Measurements from ENCODE around the gene MAPK1.
"Not testable (repeated sequence)": the region's sequence is repeated elsewhere in the genome, so short reads cannot be mapped to it uniquely, and the experiment has no call there.

The MAPK1 gene

GRCh38 chr22:21728270-21728669, 139.2 kb downstream of the MAPK1 start:
- no peak for FAIRE-seq

DNA sequence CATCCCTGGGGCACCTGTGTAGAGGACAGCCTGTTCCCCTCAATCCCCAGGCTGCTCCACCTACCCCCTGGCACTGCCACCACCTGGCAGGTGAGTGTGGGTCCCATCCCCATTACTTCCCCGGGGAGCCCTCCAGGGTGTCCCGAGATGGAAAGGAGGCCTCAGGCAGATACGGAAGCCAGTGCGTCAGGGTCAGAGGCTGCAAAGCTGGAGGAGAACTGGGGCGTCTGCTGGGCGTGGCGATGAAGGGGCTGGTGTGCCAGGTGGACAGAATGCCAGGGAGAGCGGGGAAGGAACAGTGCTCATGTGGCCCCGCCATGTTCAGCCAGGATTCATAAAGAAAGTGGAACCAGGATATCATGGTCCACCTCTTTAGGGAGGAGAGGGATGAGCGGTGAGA, 139.7 kb downstream of the MAPK1 start:
- no peak for DNase-seq (ENCODE audit: low spot score)
- FAIRE-seq, result no peak

More at GRCh38 chr22:21728270-21728669, 139.2 kb downstream of the MAPK1 start:
- no peak for DNase-seq (ENCODE audit: low spot score)

DNA sequence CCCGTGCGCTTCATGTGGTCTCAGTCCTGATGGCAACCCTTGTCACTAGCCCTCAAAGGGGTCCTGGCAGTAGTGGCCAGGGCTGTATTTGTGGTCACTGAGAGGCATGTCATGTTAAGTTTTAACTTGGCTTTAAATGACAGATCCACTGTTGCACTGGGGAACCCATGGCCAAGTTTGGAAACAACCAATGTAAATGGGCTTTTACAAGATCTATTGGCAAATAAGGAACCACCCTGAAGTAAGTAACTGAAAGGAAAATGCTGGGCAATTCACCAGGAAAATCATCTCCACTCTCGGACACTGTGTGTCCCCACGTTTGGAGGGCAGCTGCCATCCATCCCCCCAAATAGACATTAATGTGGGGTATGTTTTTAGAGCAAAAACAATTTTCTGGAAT, 140.3 kb downstream of the MAPK1 start:
- no peak for FAIRE-seq
- no peak for DNase-seq (ENCODE audit: low spot score)

- FAIRE-seq (no peak), DNase-seq (ENCODE audit: low spot score) (no peak)
Observed at GRCh38 chr22:21726650-21727049, 140.8 kb downstream of the MAPK1 start.

- FAIRE-seq (no peak), DNase-seq (ENCODE audit: low spot score) (no peak)
Observed at GRCh38 chr22:21725956-21726649, 141.3 kb downstream of the MAPK1 start.

GRCh38 chr22:21724496-21724895, 142.9 kb downstream of the MAPK1 start:
- not testable (repeated sequence) for FAIRE-seq; DNase-seq (ENCODE audit: low spot score)

DNA sequence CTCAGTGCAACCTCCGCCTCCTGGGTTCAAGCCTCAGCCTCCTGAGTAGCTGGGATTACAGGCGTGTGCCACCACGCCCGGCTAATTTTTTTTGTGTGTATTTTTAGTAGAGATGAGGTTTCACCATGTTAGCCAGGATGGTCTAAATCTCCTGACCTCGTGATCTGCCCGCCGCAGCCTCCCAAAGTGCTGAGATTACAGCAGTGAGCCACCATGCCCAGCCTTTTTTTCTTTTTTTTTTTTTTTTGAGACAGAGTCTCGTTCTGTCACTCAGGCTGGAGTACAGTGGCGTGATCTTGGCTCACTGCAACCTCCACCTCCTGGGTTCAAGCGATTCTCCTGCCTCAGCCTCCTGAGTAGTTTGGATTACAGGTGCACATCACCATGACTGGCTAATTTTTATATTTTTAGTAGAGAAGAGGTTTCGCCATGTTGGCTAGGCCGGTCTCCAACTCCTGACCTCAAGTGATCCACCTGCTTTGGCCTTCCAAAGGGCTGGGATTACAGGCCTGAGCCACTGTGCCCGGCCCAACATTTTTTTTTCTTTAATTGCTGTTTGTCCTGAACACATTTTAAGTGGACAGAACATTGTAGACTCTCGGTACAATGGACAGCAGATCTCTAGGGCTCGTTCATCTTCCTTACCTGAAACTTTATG, 146.1 kb downstream of the MAPK1 start:
- not testable (repeated sequence) for FAIRE-seq; DNase-seq (ENCODE audit: low spot score)

GRCh38 chr22:21720191-21720859, 147.1 kb downstream of the MAPK1 start:
- not testable (repeated sequence) for FAIRE-seq

GRCh38 chr22:21719024-21719423, 148.4 kb downstream of the MAPK1 start:
- no peak for FAIRE-seq
- DNase-seq (ENCODE audit: low spot score), result no peak

More at GRCh38 chr22:21720191-21720859, 147.1 kb downstream of the MAPK1 start:
- DNase-seq (ENCODE audit: low spot score), result not testable (repeated sequence)

GRCh38 chr22:21718499-21718898, 148.9 kb downstream of the MAPK1 start:
- no peak for DNase-seq (ENCODE audit: low spot score)
- no peak for FAIRE-seq

DNA sequence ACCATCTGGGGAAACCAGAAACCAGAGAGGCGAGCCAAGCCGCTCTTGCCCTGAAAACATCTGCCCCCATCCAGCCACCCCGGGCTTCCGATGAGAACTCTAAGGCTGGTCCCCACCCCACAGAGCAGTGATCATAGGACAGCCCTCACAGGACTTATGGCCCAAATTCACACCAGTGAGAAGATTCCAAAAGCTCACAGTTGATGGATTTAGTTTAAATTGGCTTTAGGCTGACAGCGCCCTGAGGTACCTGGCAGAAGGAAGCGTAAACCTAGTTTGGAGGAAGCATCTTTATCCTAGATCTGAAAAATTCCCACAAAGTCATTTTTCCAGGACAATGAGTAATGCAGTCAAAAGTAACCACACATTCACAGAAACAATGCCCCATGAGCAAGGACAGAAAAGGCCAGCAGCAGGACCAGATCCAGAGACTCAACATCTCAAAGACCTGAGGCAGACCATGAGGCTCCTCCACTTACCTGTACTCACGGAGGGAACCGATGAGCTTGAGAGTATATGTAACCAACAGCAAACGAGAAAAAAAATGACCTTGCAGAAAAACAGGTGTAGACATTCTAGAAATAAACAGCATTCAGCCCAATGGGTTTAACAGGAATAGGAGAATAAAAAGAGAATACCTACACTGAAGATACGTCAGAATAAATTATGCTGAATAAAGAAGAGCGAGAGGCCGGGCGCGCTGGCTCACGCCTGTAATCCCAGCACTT, 150.9 kb downstream of the MAPK1 start:
- not testable (repeated sequence) for DNase-seq (ENCODE audit: low spot score); FAIRE-seq

GRCh38 chr22:21714786-21715185, 152.7 kb downstream of the MAPK1 start:
- no peak for FAIRE-seq
- DNase-seq (ENCODE audit: low spot score), result no peak

GRCh38 chr22:21714059-21714770, 153.2 kb downstream of the MAPK1 start:
- FAIRE-seq, result no peak
- DNase-seq (ENCODE audit: low spot score), result no peak

GRCh38 chr22:21713428-21714058, 153.9 kb downstream of the MAPK1 start:
- FAIRE-seq, result no peak

GRCh38 chr22:21712751-21713427, 154.6 kb downstream of the MAPK1 start:
- FAIRE-seq (no peak), DNase-seq (ENCODE audit: low spot score) (peak; percentile 54)

More at GRCh38 chr22:21713428-21714058, 153.9 kb downstream of the MAPK1 start:
- DNase-seq (ENCODE audit: low spot score), result no peak

DNA sequence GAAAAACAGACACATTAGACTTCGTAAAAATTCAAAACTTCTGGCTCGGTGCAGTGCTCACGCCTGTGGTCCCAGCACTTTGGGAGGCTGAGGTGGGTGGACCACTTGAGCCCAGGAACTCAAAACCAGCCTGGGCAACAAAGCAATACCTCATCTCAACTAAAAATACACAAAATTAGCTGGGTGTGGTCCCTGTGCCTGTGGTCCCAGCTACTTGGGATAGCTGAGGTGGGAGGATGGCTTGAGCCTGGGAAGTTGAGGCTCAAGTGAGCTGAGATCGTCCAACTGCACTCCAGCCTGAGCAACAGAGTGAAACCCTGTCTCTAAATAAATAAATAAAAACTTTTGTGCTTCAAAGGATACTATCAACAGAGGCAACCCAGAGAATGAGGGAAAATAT, 155.6 kb downstream of the MAPK1 start:
- DNase-seq (ENCODE audit: low spot score) (no peak), FAIRE-seq (no peak)

- no peak for DNase-seq (ENCODE audit: low spot score)
Observed at GRCh38 chr22:21710156-21710555, 157.3 kb downstream of the MAPK1 start.

GRCh38 chr22:21709688-21710087, 157.8 kb downstream of the MAPK1 start:
- no peak for DNase-seq (ENCODE audit: low spot score)
- FAIRE-seq, result no peak

More at GRCh38 chr22:21710156-21710555, 157.3 kb downstream of the MAPK1 start:
- FAIRE-seq, result no peak

DNA sequence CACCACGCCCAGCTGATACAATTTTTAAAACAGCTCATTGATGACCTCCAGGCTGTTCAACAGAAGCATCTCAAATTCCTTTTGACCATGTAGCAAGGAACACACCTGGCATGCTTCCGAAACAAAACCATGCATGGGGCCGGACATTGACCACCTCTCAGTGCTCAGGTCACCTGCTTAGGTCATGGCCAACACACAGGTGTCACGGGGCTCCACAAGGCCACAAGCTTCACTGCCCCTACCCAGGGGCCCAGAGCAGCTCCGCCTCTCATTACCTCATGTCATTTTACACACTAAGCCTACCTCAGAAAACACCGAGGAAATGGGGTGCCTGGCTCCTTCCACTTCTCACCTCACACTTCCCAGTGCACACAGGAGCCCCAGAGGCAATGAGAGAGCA, 158.5 kb downstream of the MAPK1 start:
- no peak for FAIRE-seq

GRCh38 chr22:21707677-21708076, 159.8 kb downstream of the MAPK1 start:
- FAIRE-seq, result no peak

More for the DNA sequence above, 158.5 kb downstream of the MAPK1 start:
- DNase-seq (ENCODE audit: low spot score), result no peak

More at GRCh38 chr22:21707677-21708076, 159.8 kb downstream of the MAPK1 start:
- no peak for DNase-seq (ENCODE audit: low spot score)
